Ammon's horn (tissue), 1 donor: ENCODE measurements around the gene DHRS12.

Source experiments
- DNase-seq: peaks from one replicate; pipeline ENCODE4 v3.0.0-alpha.2; 2016; ENCODE audit warnings: low spot score

Gene DHRS12

DNA sequence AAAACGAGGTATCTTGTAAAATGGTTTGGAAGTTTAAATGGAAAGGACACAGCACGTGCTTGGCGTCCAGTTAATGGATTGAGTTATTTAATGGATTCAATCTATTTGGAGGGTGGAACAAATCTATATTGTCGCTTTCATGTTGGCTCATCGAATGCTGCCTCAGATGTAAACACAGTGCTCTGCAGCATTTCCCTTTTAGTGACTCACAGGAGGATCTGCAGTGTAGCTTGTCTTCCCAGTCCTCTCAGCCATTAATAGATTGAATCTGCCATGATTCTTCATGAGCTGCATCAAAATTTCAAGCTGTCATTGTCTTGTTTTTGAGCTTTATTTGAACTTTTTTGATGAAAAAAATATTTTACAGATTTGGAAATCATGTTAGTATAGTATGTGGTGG lies 44.7 kb downstream of the DHRS12 start:
- no peak for DNase-seq

DNA sequence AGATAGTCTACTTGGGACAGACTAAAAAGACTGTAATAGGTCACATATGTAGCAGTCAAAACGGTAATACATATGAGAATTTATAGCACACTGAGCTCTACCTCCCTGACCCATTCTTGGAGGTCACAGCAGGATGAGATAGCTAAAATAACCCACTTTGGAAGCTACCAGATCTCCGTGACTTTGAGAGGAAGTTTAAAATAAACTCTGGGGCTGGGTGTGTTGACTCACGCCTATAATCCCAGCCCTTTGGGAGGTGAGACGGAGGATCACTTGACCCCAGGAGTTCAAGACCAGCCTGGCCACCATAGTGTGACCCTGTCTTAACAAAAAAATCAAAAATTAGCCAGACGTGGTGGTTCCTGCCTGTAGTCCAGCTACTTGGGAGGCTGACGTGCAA lies 45.3 kb downstream of the DHRS12 start:
- no peak for DNase-seq

DNA sequence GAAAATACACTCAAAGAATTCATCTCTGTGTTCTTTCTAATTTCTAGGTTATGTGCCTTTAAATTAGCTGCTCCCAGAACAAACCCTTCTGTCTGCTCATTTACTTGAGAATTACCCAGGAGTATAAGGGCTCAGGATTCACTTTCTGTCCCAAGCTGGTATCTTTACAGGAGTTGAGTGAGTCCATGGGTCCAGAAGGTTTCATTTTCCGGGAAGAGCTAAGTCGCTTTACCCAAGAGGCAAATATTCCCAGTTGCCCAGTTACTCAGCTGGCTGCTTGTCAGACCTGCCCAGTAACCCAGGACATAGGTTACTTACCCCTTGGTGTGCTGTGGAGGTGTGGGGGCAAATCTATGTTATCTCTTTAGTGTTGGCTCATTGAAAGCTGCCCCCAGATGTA lies 47.3 kb downstream of the DHRS12 start:
- DNase-seq: no peak

DNA sequence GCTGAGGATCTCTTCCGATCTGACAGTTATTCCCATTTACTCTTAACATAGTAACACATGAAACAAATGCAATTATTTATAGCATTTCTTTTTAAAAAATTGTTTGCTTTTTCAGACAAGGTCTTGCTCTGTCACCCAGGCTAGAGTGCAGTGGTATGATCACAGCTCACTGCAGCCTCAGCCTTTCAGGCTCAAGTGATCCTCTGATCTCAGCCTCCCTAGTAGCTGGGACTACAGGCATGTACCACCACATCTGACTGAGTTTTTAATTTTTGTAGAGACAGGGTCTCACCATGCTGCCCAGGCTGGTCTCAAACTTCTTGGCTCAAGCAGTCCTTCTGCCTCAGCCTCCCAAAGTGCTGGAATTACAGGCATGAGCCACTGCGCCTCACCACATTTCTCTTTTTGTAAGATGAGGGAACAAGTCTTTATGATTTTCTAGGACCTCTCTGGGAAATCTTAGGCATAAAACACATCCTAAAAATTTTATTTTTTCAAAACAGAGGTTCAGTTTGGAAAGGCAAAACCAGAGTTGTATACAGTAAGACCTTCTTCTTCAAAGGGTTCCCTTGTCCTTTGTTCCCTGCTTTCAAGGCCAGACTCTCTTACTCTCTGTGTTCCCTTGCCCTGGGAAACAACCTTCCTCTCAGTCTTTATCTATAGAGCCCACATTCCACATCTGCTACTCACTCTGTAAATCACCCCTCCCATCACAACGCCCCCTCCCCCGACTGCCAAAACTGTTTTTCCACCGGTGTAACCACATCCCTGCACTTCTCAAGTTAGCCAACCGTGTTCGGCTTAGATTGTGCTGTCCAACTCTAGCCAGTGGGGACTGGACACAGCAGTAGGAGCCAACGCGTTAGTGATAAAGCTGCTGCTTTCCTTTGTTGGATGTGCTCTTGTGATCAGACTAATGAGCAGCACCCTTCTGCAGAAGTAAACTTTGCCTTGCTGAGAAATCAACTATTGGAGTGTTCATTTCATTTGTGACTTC lies 56.2 kb downstream of the DHRS12 start:
- no peak for DNase-seq

DNA sequence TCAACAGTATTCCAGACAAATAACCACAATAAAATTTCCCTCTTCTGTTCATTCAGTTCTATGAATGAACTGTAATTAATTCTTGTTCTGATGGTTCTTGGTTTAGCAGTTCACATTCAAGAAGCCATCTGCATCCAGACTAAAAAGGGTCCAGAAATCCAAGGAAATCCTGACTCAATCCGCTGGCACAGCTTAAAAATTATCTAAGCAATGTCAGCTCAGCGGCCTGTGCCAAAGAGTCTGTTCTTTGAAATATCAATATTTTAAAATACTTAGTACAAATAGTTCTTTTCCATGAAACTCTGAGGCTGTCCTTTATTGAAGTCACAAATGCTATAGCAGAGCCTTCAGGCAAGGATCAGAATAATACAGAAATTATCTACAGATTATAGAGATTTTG lies 57.2 kb downstream of the DHRS12 start:
- no peak for DNase-seq

DNA sequence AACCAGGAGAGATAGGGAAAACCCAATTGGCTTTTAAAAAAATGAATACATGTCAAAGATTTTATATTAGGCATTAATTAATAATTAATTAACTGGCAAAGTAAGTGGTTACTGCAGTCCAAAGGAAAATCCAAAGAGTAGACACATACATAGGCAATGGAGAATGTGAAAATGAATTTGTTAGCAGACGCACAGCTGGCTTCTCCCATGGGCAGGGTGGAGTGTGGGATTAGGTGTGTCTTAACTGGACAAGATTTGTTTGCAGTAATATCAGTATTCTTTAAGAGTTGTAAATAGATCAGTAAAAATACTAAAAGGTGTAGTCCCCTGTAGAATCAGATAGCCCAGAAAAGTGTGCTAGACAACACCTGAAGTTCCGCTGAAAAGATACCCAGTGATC lies 58.7 kb downstream of the DHRS12 start:
- DNase-seq: no peak

DNA sequence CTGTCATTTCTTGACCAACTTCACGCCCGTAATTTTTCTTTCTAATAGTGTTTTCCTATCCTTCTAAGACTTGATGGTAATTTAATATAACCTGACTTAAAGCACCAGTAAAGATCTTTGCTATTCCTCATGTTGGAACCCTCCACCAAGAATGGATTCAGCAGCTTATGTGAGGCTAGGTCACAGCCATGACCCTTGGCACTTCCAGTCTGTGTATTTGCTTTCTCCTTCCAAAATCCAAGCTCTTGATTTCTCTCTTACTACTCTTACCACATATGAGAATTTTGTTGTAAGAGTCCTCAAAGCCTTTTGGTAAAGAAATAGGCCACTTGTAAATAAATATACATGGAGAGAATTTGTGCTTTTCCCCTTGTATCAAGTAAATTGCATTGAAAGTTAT lies 61.4 kb downstream of the DHRS12 start:
- DNase-seq: no peak

DNA sequence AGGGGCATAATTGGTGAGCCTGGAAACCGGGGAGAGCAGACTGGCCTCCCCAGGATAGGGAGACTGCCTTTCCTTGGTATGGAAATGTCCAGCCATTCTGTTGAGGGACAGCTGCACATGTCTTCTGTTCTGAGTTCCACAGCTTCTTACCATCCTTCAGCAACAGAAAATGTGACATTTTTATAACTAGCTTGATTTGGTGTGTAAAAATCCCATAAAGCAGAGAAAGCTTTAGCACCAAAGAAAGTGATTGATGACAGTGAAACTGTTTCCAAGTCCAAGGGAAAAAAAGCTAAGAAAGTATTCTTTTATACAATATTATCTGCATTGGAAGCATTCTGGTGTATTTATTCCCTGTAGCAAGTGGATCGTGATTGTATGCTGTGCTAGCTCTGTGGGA lies 61.9 kb downstream of the DHRS12 start:
- no peak for DNase-seq

DNA sequence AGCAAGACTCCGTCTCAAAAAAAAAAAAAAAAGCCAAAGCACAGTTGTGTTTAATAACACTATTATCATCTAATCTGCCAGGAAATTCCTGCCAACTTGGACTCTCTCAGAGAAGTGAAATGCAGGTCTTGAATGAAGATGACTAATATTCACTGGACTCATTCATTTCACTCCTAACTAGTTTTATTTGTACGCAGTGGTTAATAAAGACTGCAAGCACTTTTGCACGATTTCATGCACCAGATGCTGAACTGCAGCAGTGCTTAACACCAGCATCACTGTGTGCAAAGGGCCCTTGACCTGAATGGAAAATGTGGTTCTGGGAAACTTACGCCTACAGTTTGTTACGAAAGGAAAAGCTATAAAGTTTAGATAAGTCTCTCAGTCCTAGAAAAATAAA lies 63.3 kb downstream of the DHRS12 start:
- DNase-seq: no peak

DNA sequence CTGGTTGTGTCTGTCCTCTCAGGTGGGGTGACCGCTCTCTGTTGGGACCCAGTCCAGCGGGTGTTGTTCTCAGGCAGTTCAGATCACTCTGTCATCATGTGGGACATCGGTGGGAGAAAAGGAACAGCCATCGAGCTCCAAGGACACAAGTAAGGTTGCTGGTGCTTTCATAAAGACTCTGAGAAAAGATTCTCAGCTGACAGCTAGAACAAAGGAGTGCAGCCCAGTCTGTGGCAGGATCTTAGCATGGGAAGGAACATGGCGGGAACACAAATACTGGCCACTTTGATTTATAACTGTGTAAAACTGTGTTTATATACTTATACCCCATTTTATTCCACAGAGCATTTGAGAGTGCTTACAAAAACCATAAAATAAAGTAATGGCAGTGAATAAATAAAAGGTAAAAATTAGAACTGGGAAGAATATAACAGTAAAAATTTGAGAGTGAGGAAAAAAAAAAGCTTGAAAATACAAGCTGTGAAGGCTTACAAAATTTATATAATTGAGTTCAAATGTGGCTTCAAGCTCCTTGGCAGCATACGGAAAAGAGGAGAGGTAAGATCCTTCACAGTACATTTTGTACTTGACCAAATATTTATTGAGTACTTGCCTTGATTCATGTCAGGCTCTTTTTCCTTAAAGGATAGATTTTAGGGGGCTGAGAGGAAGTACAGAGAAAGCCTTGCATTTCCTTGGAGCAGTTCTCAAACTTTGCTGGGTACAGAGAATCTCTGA lies 64.8 kb downstream of the DHRS12 start:
- DNase-seq: no peak

DNA sequence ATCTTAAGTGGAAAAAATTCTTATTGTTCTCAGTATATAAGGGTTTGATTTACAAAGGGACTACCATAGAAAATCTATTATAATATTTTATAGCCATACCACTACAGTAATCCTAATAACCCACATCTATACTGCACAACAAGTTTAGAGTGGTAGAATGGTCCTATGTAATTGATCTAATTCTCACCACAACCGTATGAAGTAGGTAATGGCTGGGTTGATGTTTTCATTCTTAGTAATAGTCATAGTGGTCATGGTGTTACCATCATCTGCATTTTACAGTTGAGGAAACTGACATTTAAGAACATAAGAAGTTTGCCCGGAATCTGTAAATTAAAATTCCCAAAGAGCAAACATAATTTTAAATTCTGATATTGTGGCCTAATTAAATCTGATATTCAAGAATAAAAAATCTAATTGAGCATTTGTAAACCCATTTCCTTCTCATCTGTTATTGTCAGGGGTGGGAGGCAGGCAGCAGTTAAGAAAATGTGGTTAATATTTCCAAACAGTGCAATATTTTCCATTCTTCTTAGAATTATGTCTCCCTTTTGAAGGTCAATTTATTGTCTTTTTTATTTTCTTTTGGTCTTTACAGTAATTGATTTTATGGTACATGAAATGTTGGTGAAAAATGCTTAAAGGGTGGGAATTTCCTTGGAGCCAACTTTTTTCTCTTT lies 65.6 kb downstream of the DHRS12 start:
- DNase-seq: no peak

DNA sequence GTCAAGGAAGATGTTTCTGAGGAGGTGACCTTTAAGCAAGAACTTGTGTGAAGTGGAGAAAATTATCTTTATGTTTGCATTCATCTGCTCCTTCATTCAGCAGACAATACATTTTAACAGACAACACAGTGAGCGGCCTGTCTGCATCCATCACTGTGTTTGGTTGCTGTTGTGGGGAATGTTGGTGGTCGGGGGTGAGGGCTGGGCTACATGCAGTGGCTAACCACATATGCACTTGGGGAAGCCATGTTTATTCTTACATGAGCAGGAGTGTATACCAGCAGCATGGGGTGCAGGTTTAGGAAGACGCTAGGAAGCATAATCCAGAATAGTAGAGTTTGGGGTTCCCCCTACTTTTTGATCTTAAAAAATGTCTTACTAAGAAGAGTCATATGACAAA lies 66.4 kb downstream of the DHRS12 start:
- no peak for DNase-seq

DNA sequence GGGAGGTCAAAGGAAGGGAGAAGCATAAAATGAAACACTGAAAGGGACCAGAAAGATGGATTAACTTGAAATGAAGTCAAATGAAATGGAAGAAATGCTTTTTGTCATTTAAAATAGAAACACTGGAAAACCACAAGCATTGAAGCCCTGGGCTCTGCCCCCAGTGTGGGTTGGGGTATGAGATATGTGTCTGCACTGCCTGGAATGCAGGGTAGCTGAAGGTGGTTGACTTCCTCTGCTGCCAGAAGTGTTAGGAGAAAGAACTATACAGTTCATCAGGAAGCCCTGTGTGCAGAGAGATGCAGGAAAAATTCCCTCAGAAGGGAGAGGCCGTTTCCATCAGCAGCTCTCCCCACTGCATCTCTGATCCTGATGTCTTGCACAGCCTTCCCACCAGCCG lies 69.2 kb downstream of the DHRS12 start:
- DNase-seq: no peak

DNA sequence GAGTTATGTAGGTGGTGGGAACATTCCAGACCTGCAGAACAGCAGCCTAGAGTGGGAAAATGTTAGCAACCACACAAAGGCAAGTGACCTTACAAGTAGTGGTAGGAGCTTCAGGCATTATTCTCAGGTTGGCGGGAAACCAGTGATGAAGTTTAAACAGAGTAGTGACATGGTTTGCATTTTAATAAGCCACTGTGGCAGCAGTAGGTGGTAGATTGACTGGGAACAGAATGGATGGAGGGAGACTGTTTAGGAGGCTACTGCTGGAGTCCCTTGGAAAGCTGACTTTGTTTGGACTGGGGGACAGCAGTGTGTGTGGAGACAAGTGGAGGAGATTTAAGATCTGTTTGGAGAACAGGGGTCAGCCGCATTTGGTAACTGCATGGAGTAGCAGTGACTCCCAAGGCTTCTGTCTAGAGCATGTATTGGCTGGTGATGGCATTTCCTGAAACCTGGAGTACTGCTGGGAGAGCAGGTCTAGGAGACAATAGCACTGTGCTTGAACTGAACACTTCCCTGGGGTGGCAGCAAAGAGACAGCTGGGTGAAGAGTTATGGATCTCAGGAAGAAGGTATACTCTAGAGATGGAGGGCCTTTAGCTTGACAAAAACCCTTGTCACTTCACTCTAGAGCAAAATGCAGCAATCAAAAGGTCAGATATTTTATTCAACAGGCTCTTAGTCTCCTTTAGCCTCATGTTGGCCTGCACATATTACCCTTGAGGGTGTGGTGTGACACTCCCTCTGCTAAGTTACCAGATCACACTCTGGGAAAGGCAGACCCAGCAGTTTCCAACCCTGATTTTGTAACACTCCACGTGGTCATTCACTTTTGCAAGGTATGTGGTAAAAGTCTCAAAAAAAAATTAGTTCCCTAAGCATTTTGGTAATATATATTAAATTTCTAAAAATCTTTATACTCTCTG lies 70.3 kb downstream of the DHRS12 start:
- DNase-seq: no peak

DNA sequence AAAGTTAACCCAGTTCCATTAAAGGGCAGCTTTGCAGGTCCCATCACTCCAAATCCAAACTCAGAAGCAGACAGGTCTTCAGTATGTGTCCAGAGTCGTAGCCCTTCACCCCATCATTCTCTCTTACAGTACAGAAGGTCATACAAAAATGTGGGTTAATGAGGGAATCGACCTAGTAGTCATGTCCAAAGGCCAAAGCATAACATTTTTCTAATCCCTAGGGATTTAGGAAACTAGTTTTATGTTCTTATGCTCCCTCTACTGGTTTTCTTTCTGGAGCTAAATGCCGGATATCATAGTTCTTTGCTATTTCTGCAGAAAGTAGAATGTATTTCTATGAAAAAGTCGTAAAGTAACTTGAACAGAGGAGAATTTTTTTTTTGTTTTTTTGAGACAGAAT lies 72.2 kb downstream of the DHRS12 start:
- peak; percentile 40 for DNase-seq

DNA sequence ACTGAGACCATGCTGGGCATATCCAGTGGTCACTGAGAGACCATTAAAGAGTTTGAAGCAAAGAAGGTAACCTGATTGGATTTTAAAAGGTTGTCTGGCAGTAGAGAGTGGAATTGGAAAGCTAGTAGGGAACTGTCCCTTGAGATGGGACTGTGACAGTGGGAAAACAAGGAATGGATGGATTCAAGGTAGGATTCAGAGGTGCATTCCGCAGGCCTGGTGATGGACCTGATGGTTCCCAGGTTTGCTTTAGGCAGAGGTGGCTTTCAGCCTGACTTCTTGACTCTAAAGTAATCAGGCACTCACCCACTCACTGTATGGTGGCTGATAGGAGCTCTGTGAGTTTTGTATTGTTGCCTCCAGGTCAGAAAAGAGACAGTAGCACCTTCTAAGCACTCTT lies 73.0 kb downstream of the DHRS12 start:
- DNase-seq: no peak

DNA sequence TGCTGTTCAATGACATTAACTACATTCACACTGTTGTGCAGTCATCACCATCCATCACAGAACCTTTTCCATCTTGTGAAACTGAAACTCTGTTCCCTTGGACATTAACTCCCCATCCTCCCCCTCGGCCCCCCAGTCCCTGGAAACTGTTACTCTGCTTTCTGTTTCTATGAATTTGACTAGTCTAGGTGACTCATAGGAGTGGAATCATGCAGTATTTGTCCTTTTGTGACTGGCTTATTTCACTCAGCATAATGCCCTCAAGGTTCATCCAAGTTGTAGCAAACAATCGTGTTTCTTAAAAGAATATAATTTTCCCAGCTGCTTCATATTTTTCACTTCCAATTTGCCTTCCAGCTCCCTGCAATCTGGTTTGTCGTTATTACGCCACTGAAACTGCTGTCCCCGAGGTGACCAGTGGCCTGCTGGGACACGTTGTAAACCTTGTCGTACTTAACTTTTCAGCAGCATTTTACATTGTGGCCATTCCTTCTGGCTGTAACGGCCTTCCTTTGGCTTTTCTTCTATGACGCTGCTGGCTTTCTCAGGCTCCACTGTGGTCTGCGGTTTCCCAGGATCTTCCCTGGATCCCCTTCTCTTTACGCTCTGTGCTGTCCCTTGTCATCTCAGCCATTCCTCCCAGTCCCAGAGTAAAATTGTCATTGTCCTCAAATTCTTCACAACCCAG lies 74.0 kb downstream of the DHRS12 start:
- no peak for DNase-seq

DNA sequence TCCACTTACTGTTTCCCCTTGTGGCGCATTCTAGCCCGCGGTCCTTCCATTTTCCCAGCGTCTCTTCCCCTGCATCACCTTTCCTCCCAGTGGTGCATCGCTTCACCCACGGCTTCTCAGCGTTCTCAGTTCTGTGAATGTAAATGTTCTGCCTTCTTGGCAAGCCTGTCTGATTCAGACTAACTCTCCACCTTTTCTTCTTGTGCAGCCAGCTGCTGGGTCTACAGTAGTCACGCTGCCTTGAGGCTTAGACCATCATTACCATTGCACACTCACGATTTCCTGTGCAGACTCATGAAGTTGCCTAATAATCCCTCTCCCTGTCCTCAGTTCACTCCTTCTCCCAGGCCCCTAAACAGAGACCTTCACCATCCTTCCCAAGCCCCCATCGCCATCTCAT lies 75.0 kb downstream of the DHRS12 start:
- DNase-seq: no peak

DNA sequence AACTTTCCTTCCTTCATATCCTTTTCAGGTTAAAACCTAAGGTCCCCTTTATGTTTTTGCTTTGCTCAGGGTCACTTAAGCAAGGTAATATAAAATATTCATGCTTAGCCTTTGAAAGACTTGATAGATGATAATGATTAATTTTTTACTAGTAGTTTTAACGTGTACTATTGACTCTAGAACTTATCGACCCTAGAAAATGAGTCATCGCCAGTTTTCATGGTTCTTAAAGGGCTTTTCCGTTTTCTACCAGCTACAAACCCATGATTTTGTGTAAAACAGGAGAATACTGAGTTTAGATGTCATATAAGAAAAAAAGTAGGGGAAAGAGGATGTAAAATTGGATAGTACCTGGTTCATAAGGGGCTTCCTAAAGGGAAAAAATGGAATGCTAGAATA lies 75.7 kb downstream of the DHRS12 start:
- DNase-seq: no peak

DNA sequence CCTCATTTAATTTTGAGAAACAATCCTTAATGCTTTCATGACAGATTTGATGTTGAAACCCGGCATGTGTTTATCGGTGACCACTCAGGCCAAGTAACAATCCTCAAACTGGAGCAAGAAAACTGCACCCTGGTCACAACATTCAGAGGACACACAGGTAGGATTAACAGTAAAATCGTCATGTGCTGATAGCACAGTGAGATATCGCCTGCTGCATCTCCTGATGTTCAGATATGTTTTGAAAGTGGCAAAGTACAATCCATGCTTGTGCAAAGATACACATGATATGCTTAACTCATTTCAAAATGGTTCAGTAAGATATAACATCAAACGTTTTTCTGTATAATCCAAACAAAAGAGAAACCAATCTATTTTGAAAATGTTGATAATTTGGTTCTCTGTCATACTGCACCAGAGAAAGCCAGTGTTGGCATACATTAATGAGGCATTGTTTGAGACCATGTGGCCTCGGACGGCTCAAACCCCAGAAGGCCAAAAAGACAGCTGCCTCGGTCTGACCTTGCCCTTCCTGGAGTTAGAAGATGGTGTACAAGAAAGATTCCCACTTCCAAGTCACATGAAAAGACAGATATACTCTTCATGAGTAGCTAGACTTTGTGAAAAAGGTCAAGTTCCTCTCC lies 76.2 kb downstream of the DHRS12 start:
- DNase-seq: peak; percentile 74
